ENCODE data around the gene GDF2.
A peak's percentile ranks its signal among the peaks of the same experiment; 100 is the strongest.

The GDF2 gene

DNA sequence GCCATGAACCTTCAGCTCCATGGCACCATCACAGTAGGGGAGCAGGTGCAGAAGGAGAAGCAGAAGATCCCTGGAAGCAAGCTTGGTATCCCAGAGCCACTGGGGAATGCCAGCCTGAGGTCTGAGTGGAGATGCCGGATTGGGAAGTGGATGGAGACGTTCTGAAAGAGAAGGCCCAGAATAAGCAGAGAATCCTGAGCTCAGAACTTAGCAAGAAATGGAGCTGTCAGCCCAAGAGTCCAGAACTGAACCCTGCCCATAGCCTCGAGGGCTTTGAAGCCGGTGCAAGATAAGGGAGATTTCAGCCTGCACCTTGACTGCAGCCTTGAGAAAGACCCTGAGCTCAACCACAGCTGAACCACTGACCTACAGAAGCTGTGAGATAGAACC, 36.1 kb upstream of the GDF2 start:
- Mint-ChIP-seq H3K4me3 (no peak overlapping the region), H3K27ac (peak overlapping the region; percentile 79), H3K4me1 (peaks cover 36% of the 10 kb centered on the region), H3K36me3 (no peaks in the 10 kb centered on the region), H3K27me3 (peaks cover 17% of the 10 kb centered on the region), H3K9me3 (no peaks in the 10 kb centered on the region)
- CTCF ChIA-PET = interaction anchor here (1.0 to 1.4 kb wide), 2 partner anchors 10 to 11 kb away, joined by 4 read pairs; no protein-coding TSS in a partner anchor
- DNase-seq = no peak

DNA sequence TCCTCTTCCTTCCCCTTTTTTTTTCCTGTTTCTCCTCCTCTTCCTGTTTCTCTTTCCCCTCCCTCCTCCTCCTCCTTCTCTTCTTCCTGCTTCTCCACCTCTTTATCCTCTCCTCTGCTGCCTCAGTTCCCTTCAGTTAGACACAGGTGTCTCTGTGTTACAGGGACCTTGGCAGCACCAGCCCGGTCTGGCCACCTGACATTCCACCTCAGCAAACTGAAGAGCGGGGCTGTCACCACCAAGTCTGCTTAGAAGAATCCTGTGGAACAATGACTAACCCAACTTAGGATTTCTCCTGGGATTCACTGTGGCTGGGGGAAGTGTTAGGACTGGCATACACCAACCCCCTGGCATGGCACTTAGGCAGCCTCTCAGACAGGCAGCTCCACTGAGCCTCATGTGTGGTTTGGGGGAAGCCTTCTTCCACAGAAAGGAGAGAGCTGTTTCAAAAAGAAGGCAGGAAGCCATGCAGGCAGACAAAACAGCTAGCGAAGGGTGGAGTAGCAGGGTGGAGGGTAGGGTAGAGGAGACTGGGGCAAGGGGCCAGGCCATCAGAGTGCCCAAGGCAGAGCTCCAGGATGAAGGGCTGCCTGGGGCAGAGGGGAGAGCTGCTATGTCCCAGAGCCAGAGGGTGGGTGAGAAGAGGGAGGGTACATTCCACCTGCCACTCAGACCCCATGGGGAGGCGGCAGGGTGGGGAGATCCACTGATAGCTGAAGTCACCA, 35.5 kb upstream of the GDF2 start:
- no peaks in the 10 kb centered on the region for H3K9me3 Mint-ChIP-seq
- peaks cover 33% of the 10 kb centered on the region for H3K4me1 Mint-ChIP-seq
- H3K27ac Mint-ChIP-seq = peak overlapping the region; percentile 79
- CTCF ChIA-PET = interaction anchor here (1.0 kb wide), 1 partner anchor 10 kb away, joined by 4 read pairs; no protein-coding TSS in a partner anchor
- peaks cover 22% of the 10 kb centered on the region for H3K27me3 Mint-ChIP-seq
- DNase-seq = peak; percentile 34
- no peak overlapping the region for H3K4me3 Mint-ChIP-seq
- H3K36me3 Mint-ChIP-seq = no peaks in the 10 kb centered on the region

- Mint-ChIP-seq H3K4me1 (peaks cover 33% of the 10 kb centered on the region), H3K9me3 (no peaks in the 10 kb centered on the region), H3K36me3 (no peaks in the 10 kb centered on the region), H3K4me3 (no peak overlapping the region), H3K27me3 (peaks cover 19% of the 10 kb centered on the region), H3K27ac (no peak overlapping the region)
- DNase-seq = no peak
- CTCF ChIA-PET = no interaction called here
Measured at GRCh38 chr10:47287365-47287802, 34.9 kb upstream of the GDF2 start.

GRCh38 chr10:47287805-47288204, 34.4 kb upstream of the GDF2 start:
- Mint-ChIP-seq H3K27ac (no peak overlapping the region), H3K9me3 (no peaks in the 10 kb centered on the region), H3K27me3 (peaks cover 18% of the 10 kb centered on the region), H3K4me1 (peaks cover 33% of the 10 kb centered on the region), H3K4me3 (no peak overlapping the region), H3K36me3 (no peaks in the 10 kb centered on the region)
- CTCF ChIA-PET = interaction anchor here (1.1 kb wide), 1 partner anchor 240 kb away, joined by 4 read pairs; no protein-coding TSS in a partner anchor
- no peak for DNase-seq

- Mint-ChIP-seq H3K27ac (no peak overlapping the region), H3K4me1 (peaks cover 33% of the 10 kb centered on the region), H3K36me3 (no peaks in the 10 kb centered on the region), H3K4me3 (no peak overlapping the region), H3K9me3 (no peaks in the 10 kb centered on the region), H3K27me3 (peaks cover 18% of the 10 kb centered on the region)
- CTCF ChIA-PET = interaction anchor here (1.1 kb wide), 1 partner anchor 241 kb away, joined by 4 read pairs; no protein-coding TSS in a partner anchor
- DNase-seq = no peak
Measured at GRCh38 chr10:47288236-47288635, 34.0 kb upstream of the GDF2 start.

- no peaks in the 10 kb centered on the region for H3K9me3 Mint-ChIP-seq
- peaks cover 24% of the 10 kb centered on the region for H3K27me3 Mint-ChIP-seq
- no peak for DNase-seq
- peaks cover 33% of the 10 kb centered on the region for H3K4me1 Mint-ChIP-seq
- H3K27ac Mint-ChIP-seq = no peak overlapping the region
- no peaks in the 10 kb centered on the region for H3K36me3 Mint-ChIP-seq
- no peak overlapping the region for H3K4me3 Mint-ChIP-seq
- CTCF ChIA-PET = interaction anchor here (0.9 to 1.1 kb wide), 2 partner anchors 11 to 241 kb away, joined by 3 to 4 read pairs; partner anchors contain the start of gene GDF10
Measured at GRCh38 chr10:47288916-47289495, 33.2 kb upstream of the GDF2 start.

DNA sequence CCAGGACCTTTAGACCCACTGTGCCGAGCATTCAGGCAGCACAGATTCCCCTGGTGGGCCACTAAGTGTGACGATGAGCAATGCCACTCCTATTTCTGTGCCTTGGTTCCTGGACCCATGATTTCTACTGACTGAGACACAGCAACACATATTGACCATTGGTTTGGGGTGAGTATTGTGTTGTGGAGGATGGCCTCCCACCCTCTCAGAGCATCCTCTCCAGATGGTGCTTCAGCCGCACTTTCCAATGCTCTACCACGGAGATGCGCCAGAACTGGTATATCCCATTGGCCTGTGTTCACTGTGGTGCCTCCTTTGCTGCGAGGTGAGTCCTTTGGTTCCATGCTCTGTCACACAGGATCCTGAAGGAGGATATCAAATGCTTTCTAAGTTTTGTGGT, 32.3 kb upstream of the GDF2 start:
- CTCF ChIA-PET = no interaction called here
- DNase-seq = no peak
- Mint-ChIP-seq H3K27ac (no peak overlapping the region), H3K36me3 (no peaks in the 10 kb centered on the region), H3K4me1 (peaks cover 29% of the 10 kb centered on the region), H3K27me3 (peaks cover 28% of the 10 kb centered on the region), H3K9me3 (no peaks in the 10 kb centered on the region), H3K4me3 (no peak overlapping the region)

DNA sequence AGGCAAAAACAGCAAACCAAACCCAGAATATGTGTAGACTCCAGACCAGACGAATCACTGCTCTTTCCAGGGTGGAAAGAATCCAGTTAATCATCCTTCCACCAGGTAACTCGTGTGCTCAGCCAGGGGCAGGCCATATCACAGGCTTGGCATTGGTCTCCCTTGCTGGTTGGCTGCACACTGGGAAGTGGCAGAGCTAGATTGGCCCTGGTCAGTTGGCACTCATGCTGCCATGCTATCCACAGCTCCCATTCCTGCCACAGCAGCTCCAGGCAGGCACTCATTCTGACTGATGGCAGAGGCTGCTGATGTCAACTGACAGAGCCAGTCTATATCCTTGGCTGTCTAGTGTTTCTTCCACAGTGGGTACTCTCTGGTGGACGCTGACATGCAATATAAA, 31.9 kb upstream of the GDF2 start:
- H3K27me3 Mint-ChIP-seq = peaks cover 32% of the 10 kb centered on the region
- H3K4me1 Mint-ChIP-seq = peaks cover 26% of the 10 kb centered on the region
- no peak overlapping the region for H3K27ac Mint-ChIP-seq
- no peaks in the 10 kb centered on the region for H3K36me3 Mint-ChIP-seq
- CTCF ChIA-PET = no interaction called here
- DNase-seq = no peak
- H3K4me3 Mint-ChIP-seq = no peak overlapping the region
- H3K9me3 Mint-ChIP-seq = no peaks in the 10 kb centered on the region

GRCh38 chr10:47291682-47292081, 30.6 kb upstream of the GDF2 start:
- CTCF ChIA-PET = no interaction called here
- no peak overlapping the region for H3K27ac Mint-ChIP-seq
- peaks cover 12% of the 10 kb centered on the region for H3K4me1 Mint-ChIP-seq

GRCh38 chr10:47294057-47294456, 28.2 kb upstream of the GDF2 start:
- Mint-ChIP-seq H3K27ac (no peak overlapping the region), H3K9me3 (no peaks in the 10 kb centered on the region), H3K27me3 (peaks cover 61% of the 10 kb centered on the region), H3K36me3 (no peaks in the 10 kb centered on the region), H3K4me3 (no peak overlapping the region), H3K4me1 (no peaks in the 10 kb centered on the region)
- CTCF ChIA-PET = no interaction called here
- no peak for DNase-seq

More at GRCh38 chr10:47291682-47292081, 30.6 kb upstream of the GDF2 start:
- DNase-seq = no peak
- H3K4me3 Mint-ChIP-seq = no peak overlapping the region
- peaks cover 42% of the 10 kb centered on the region for H3K27me3 Mint-ChIP-seq
- no peaks in the 10 kb centered on the region for H3K9me3 Mint-ChIP-seq
- H3K36me3 Mint-ChIP-seq = no peaks in the 10 kb centered on the region

DNA sequence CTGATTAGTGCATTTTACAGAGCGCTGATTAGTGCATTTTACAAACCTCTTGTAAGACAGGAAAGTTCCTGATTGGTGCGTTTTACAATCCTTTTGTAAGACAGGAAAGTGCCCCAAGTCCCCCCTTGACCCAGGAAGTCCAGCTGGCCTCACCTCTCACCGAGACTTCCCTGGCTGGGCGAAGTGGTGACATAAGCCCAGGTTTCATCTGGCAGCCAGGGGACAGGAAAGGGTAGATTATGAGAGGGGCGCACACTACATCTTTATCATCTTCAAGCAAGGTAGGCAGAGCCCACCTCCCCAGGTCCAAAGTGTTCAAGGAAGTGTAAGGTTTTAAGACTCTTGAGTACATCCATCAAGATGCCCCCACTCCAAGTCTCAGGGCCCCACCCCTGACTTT, 27.8 kb upstream of the GDF2 start:
- no peak overlapping the region for H3K4me3 Mint-ChIP-seq
- H3K4me1 Mint-ChIP-seq = peaks cover 1% of the 10 kb centered on the region
- no peaks in the 10 kb centered on the region for H3K36me3 Mint-ChIP-seq
- CTCF ChIA-PET = no interaction called here
- H3K27ac Mint-ChIP-seq = no peak overlapping the region
- DNase-seq = no peak
- H3K27me3 Mint-ChIP-seq = peaks cover 62% of the 10 kb centered on the region
- no peaks in the 10 kb centered on the region for H3K9me3 Mint-ChIP-seq

DNA sequence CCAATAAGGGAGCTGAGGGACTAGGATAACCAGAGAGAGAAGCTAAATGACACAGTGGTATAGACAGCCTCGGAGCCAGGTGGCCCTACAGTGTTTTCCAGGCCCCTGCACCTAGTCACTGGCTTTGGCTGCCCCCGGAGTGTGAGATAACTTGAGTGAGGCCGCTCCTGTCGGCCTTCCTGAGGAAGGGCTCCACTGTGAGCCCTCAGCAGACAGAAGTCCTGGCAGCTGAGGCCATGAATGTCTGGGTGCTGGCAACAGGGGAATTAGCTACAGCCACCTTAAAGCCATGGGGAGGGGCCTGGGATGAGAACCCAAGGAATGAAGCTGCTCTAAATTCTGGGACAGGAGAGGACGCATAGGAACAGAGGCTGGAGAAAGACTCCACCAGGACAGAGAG, 26.8 kb upstream of the GDF2 start:
- peaks cover 66% of the 10 kb centered on the region for H3K27me3 Mint-ChIP-seq
- H3K4me3 Mint-ChIP-seq = no peak overlapping the region
- no peaks in the 10 kb centered on the region for H3K9me3 Mint-ChIP-seq
- peaks cover 4% of the 10 kb centered on the region for H3K4me1 Mint-ChIP-seq
- CTCF ChIA-PET = no interaction called here
- H3K36me3 Mint-ChIP-seq = no peaks in the 10 kb centered on the region
- DNase-seq = no peak
- H3K27ac Mint-ChIP-seq = no peak overlapping the region

DNA sequence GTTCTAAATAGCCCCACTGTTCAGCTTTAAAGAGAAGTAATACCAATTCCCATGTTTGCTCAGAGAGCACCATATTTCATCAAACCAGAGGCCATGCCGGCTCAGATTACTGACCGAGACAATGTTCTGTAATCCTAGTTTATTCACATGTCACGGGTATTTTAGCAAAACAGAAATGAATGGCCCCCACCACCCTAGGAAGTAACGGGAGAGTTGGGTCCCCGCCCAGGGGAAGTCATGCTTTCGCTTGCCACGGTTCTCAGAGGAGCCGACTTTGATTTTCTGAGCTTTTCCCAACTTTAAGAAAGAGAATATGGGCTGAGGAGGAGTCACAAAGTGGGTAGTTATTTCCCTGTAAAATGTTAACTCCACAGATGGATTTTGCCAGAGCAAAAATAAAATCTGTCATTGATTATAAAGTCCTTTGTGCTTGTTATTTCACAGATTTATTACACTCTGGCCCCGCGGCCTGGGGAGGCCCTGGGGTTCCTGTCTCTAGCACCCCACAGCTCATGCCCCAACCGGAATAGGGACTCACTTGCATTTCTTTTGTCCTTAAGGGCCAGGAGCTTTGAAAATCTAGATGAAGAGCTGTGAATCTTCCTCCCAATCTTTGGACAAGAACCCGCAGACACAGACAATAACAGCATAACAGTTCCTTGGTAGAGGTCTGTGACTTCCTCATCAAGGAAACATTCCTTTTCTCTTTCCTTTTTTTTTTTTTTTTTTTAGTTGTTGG, 25.9 kb upstream of the GDF2 start:
- CTCF ChIA-PET = interaction anchor here (0.7 kb wide), 1 partner anchor 249 kb away, joined by 3 read pairs; no protein-coding TSS in a partner anchor
- H3K9me3 Mint-ChIP-seq = no peaks in the 10 kb centered on the region
- H3K36me3 Mint-ChIP-seq = no peaks in the 10 kb centered on the region
- H3K27me3 Mint-ChIP-seq = peaks cover 75% of the 10 kb centered on the region
- H3K27ac Mint-ChIP-seq = no peak overlapping the region
- no peak overlapping the region for H3K4me3 Mint-ChIP-seq
- peaks cover 7% of the 10 kb centered on the region for H3K4me1 Mint-ChIP-seq
- no peak for DNase-seq

GRCh38 chr10:47296941-47297340, 25.3 kb upstream of the GDF2 start:
- Mint-ChIP-seq H3K9me3 (no peaks in the 10 kb centered on the region), H3K4me3 (no peak overlapping the region), H3K4me1 (peaks cover 7% of the 10 kb centered on the region), H3K27ac (no peak overlapping the region), H3K27me3 (peaks cover 75% of the 10 kb centered on the region), H3K36me3 (no peaks in the 10 kb centered on the region)
- CTCF ChIA-PET = interaction anchor here (1.0 to 1.7 kb wide), 5 partner anchors 11 to 249 kb away, joined by 3 to 5 read pairs (median 4); no protein-coding TSS in a partner anchor
- no peak for DNase-seq
